Bronchial epithelial cell (primary cell): ENCODE results near the gene IFT22. TPM values are rescaled to one million over a fixed set of nuclear protein-coding genes. Genes with fewer than 3 reads are reported as not detected.

ENCODE experiments used
- DNase-seq: peaks from one replicate; pipeline ENCODE4 v3.0.0-alpha.2; 2010; ENCODE audit warnings: low read depth
- FAIRE-seq: peaks from 2 replicates; lab custom pipeline; 2011; peaks lifted over from hg19 to GRCh38; lab: Jason Lieb, UNC
- H3K27me3 ChIP-seq: 2 replicates; pipeline ENCODE4 v1.5.1; 2011; ENCODE audit warnings: low read length; ENCODE audit not compliant: control insufficient read depth, insufficient read depth
- H3K36me3 ChIP-seq: 2 replicates; pipeline ENCODE4 v1.5.1; 2011; ENCODE audit warnings: low read length; ENCODE audit not compliant: control insufficient read depth, insufficient read depth
- H3K4me3 ChIP-seq: 2 replicates; pipeline ENCODE4 v1.5.1; 2011; ENCODE audit warnings: mild to moderate bottlenecking, low read depth, low read length, control low read depth
- CTCF ChIP-seq: IDR thresholded peaks from 2 replicates; pipeline ENCODE4 v1.5.1; 2011; ENCODE audit warnings: mild to moderate bottlenecking, moderate library complexity, low read length, control low read depth, inconsistent platforms; ENCODE audit not compliant: insufficient read depth, severe bottlenecking
- total RNA-seq: library from RNA; depleted of rRNA; stranded (reverse); fragments of >200 nt; gene quantifications from 2 replicates; pipeline ENCODE4 v1.2.1, GENCODE V29; 2014

The IFT22 gene
- total RNA-seq, 1 donor from 2014 or later = 6.3 TPM

- FAIRE-seq (no peak), DNase-seq (no peak)
- H3K36me3 ChIP-seq = no peaks in the 10 kb centered on the region
- no peak for TF ChIP-seq CTCF
- no peaks in the 10 kb centered on the region for H3K27me3 ChIP-seq
- no peak overlapping the region for H3K4me3 ChIP-seq
Measured at GRCh38 chr7:101347477-101347876, 25.9 kb upstream of the IFT22 start.

GRCh38 chr7:101342892-101343291, 21.3 kb upstream of the IFT22 start:
- FAIRE-seq (no peak), DNase-seq (no peak)
- H3K36me3 ChIP-seq = no peaks in the 10 kb centered on the region
- H3K4me3 ChIP-seq = no peak overlapping the region
- TF ChIP-seq CTCF = no peak
- no peaks in the 10 kb centered on the region for H3K27me3 ChIP-seq

GRCh38 chr7:101340379-101340778, 18.8 kb upstream of the IFT22 start:
- no peak for TF ChIP-seq CTCF
- Histone ChIP-seq H3K27me3 (no peaks in the 10 kb centered on the region), H3K4me3 (no peak overlapping the region), H3K36me3 (no peaks in the 10 kb centered on the region)
- DNase-seq = no peak
- no peak for FAIRE-seq

- Histone ChIP-seq H3K4me3 (no peak overlapping the region), H3K27me3 (no peaks in the 10 kb centered on the region), H3K36me3 (no peaks in the 10 kb centered on the region)
- TF ChIP-seq CTCF = no peak
- no peak for DNase-seq
- no peak for FAIRE-seq
Measured at GRCh38 chr7:101333912-101334311, 12.3 kb upstream of the IFT22 start.

- FAIRE-seq = no peak
- no peak for TF ChIP-seq CTCF
- DNase-seq = no peak
- Histone ChIP-seq H3K27me3 (no peaks in the 10 kb centered on the region), H3K4me3 (no peak overlapping the region), H3K36me3 (no peaks in the 10 kb centered on the region)
Measured at GRCh38 chr7:101332026-101332425, 10.4 kb upstream of the IFT22 start.

GRCh38 chr7:101330011-101330484, 8.4 kb upstream of the IFT22 start:
- FAIRE-seq (no peak), DNase-seq (no peak)
- no peak for TF ChIP-seq CTCF
- Histone ChIP-seq H3K27me3 (no peaks in the 10 kb centered on the region), H3K36me3 (no peaks in the 10 kb centered on the region), H3K4me3 (no peak overlapping the region)
